Measurements from ENCODE around the gene CCDC149.

- TF ChIP-seq POLR2A (IDR thresholded peaks at IDR 0.05): no peak
- TF ChIP-seq, protein P1, sequence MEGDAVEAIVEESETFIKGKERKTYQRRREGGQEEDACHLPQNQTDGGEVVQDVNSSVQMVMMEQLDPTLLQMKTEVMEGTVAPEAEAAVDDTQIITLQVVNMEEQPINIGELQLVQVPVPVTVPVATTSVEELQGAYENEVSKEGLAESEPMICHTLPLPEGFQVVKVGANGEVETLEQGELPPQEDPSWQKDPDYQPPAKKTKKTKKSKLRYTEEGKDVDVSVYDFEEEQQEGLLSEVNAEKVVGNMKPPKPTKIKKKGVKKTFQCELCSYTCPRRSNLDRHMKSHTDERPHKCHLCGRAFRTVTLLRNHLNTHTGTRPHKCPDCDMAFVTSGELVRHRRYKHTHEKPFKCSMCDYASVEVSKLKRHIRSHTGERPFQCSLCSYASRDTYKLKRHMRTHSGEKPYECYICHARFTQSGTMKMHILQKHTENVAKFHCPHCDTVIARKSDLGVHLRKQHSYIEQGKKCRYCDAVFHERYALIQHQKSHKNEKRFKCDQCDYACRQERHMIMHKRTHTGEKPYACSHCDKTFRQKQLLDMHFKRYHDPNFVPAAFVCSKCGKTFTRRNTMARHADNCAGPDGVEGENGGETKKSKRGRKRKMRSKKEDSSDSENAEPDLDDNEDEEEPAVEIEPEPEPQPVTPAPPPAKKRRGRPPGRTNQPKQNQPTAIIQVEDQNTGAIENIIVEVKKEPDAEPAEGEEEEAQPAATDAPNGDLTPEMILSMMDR (IDR thresholded peaks at IDR 0.05 in 4 of 5, conservative IDR thresholded peaks at IDR 0.05 in 1 of 5): peak in 1 of 5 experiments; percentile 18
Observed at GRCh38 chr4:24793219-24794005, 119.4 kb downstream of the CCDC149 start.
